HFF-Myc (cell line): ENCODE measurements around the gene MYO18B.

Experiments used
- DNase-seq: peaks from one replicate; pipeline ENCODE4 v3.0.0-alpha.2; 2011; ENCODE audit warnings: low read depth; ENCODE audit errors: extremely low read depth
- H3K4me3 ChIP-seq: replicated peaks from 2 replicates; pipeline ENCODE4 v1.5.1; 2011; ENCODE audit warnings: low read depth, mild to moderate bottlenecking, control low read depth, low read length
- TF ChIP-seq, protein P1 (sequence below): IDR thresholded peaks from 2 replicates; pipeline ENCODE4 v1.5.1; 2012; ENCODE audit warnings: mild to moderate bottlenecking, low read depth, low read length, control low read depth; ENCODE audit errors: missing control alignments

MYO18B gene

DNA sequence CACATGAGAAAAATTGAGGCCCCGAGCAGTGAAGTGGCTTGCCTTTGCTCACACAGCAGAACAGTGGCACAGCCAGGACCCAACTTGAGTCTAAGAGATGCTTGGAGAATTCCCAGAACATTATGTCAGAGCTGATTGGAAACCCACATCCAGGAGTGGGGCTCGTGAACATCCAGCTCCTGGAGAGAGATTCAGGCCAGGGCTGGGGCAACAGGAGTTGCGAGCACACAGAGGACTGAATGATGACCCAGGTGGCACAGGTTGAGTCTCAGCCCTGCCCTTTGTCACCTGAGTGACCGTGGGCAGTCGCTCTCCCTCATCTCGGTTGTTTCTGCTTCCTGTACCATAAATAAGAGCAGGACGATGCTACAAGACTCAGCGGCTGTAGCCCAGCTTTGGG is 102.6 kb downstream of the MYO18B start:
- TF ChIP-seq, protein P1, sequence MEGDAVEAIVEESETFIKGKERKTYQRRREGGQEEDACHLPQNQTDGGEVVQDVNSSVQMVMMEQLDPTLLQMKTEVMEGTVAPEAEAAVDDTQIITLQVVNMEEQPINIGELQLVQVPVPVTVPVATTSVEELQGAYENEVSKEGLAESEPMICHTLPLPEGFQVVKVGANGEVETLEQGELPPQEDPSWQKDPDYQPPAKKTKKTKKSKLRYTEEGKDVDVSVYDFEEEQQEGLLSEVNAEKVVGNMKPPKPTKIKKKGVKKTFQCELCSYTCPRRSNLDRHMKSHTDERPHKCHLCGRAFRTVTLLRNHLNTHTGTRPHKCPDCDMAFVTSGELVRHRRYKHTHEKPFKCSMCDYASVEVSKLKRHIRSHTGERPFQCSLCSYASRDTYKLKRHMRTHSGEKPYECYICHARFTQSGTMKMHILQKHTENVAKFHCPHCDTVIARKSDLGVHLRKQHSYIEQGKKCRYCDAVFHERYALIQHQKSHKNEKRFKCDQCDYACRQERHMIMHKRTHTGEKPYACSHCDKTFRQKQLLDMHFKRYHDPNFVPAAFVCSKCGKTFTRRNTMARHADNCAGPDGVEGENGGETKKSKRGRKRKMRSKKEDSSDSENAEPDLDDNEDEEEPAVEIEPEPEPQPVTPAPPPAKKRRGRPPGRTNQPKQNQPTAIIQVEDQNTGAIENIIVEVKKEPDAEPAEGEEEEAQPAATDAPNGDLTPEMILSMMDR: no peak
- no peak for DNase-seq
- no peak overlapping the region for H3K4me3 ChIP-seq

DNA sequence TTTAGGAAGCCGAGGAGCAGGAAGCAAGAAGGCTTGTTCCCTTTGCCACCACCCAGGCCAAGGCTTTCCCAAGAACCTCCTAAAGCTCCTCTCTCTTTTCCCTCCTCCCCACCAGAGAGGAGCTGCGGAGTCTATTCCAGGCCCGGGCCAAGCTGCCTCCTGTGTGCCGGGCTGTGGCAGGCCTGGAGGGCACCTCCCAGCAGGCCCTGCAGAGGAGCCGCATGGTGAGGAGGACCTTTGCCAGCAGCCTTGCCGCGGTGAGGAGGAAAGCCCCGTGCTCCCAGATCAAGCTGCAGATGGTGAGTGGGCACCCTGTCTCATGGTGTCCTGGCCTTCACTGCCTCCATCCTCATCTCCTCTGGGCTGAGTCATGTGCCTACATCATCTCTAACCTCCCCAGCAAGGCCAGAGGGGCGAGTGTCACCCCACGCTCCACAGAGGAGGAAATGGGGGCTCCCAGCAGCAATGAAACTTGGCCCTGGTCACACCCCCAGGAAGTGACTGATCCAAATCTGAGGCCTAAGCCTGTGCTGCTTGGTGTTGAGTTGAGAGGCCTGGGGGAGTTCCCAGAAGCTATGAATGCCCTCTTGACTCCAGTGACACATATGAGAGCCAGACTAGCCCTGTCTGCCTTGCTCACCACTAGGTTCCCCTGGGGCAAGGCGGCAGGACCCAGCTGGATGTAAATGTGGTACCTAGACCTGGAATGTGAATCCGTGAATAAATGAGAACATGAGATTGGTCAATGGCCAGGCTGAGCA is 104.2 kb downstream of the MYO18B start:
- TF ChIP-seq, protein P1: no peak
- H3K4me3 ChIP-seq: no peak overlapping the region
- no peak for DNase-seq

DNA sequence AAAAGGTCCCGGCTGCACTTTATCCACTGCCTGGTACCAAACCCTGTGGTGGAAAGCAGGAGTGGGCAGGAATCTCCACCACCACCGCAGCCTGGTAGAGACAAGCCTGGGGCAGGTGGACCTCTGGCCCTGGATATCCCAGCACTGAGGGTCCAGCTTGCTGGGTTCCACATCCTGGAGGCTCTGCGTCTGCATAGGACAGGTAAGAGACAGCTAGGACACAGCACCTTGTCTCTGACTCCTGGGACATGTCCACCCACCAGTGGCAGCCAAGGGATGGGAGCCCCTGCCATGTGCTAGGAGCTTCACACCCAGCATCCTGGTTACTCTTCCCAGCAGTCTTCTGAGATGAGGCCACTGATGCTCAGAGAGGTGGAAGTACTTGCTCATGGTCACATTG is 105.5 kb downstream of the MYO18B start:
- H3K4me3 ChIP-seq: no peak overlapping the region
- TF ChIP-seq, protein P1: no peak
- DNase-seq: no peak

DNA sequence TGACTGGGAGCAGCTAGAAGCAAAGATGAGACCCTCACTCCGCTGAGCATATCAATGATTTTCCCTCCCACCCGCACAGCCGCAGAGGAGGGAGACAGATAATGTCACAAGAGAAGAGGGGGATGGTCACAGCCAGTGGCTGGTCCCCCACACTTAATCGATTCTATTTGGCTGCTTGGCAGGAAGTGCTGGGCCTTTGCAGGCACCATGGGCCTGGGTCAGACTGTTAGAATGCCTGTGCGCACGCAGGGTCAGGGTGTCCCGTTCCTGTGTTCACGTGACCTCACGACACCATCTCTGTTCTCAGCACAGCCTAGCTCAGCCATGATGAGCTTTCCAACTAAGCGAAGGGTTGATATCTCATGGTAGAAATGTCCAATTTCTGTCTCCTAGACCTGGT is 107.0 kb downstream of the MYO18B start:
- DNase-seq: no peak
- TF ChIP-seq, protein P1: no peak
- H3K4me3 ChIP-seq: no peak overlapping the region

DNA sequence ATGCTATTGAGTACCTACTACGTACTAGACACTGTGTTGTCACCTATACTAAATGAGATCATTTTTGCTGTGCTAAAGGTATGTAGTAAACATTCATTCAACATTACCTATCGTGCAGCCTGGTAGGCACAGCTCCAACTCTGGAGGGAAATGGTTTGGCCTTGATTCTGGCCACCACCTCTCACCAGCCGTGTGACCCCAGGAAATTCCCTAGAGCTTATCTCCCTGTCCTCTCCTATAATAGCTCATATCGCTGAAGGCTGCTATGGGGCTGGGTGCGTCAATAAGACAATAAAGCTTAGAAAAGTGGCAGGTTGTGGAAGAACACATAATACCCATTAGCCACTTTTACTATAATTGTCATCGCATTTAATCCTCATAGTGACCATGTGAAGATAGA is 107.5 kb downstream of the MYO18B start:
- no peak overlapping the region for H3K4me3 ChIP-seq
- no peak for DNase-seq
- TF ChIP-seq, protein P1: no peak

DNA sequence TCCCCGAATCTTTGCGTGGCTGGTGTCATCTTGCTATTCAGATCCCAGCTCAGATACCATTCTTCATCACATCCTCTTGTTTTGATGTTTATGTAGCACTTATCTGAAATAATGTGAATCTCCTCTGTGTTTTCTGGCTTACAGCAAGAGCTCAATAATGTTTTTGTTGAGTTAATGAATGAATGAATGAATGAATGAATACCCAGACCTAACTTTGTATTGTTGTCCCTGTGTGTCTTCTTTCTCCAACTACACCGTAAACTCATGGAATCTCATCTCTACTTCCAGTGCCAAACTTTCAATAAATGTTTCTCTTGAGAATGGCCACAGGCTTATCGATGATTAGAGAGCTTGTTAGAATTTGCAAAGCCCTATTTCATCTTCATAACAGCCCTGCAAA is 110.2 kb downstream of the MYO18B start:
- H3K4me3 ChIP-seq: no peak overlapping the region
- DNase-seq: no peak
- TF ChIP-seq, protein P1: no peak

DNA sequence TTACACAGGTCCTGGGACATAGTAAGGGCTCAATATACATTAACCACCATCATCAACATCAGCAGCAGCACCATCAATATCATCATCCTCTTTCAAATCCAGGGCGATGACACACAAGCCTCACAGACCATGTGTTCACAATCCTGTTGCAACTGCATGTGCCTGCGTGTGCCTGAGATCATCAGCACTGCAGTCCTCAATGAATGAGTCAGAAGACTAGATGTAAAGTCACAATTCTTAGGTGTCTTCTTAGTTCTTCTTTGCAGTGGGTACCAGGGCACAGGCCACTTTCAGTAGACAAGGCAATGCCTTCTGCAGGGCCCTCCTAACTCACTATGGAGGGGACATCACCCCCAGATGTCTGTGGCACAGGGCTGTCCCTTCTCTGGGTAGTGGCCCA is 111.1 kb downstream of the MYO18B start:
- H3K4me3 ChIP-seq: no peak overlapping the region
- TF ChIP-seq, protein P1: no peak
- no peak for DNase-seq
